GM23248 (cell line): ENCODE measurements around the gene GATD1.

Experiments used
- EZH2 ChIP-seq: fragments of 200-600 bp; sonication (generic); IDR thresholded peaks from 2 replicates; pipeline ENCODE4 v1.6.1; 2018; ENCODE audit warnings: antibody characterized with exemption, mild to moderate bottlenecking; ENCODE audit not compliant: insufficient read depth, poor library complexity, severe bottlenecking
- EZH2phosphoT487 ChIP-seq: fragments of 200-600 bp; sonication (generic); IDR thresholded peaks from 2 replicates; pipeline ENCODE4 v1.6.1; 2018; ENCODE audit warnings: antibody characterized with exemption, moderate library complexity, mild to moderate bottlenecking, low read depth; ENCODE audit not compliant: insufficient read depth

- TF ChIP-seq EZH2phosphoT487 (no peak), EZH2 (no peak)
These were observed 44.5 kb upstream of the GATD1 start for GRCh38 chr11:821512-822371.
